Activated naive CD4-positive, alpha-beta T cell treated with anti-CD3 and anti-CD28 coated beads, Interleukin-2, amount 50 U/mL, for 72 hours (primary cell): ENCODE data around the gene CTAGE4. TPM values are rescaled to one million over a fixed set of nuclear protein-coding genes. Genes with fewer than 3 reads are reported as not detected.
A peak's percentile ranks its signal among the peaks of the same experiment; 100 is the strongest.
"Not testable (repeated sequence)": the region's sequence is repeated elsewhere in the genome, so short reads cannot be mapped to it uniquely, and the experiment has no call there.

Source experiments
- ATAC-seq, 2 donors: fragments of 150-1000 bp; cut with Tn5 transposase; 2 replicates each; pipeline ENCODE4 v1.10.0; 2021; ENCODE audit warnings: mild to moderate bottlenecking in 2 of 2, moderate library complexity in 2 of 2
- DNase-seq, 2 donors: peaks; one replicate each; pipeline ENCODE4 v3.0.0; 2021 to 2022; ENCODE audit warnings: low spot score in 2 of 2
- H3K27ac Mint-ChIP-seq, 2 donors: one replicate each; pipeline ENCODE4 v1.8.0; 2022; ENCODE audit warnings: mild to moderate bottlenecking in 2 of 2, mixed read lengths in 2 of 2
- H3K36me3 Mint-ChIP-seq, 2 donors: one replicate each; pipeline ENCODE4 v1.8.0; 2022; ENCODE audit warnings: mixed read lengths in 2 of 2
- H3K9me3 Mint-ChIP-seq, 2 donors: one replicate each; pipeline ENCODE4 v1.8.0; 2022; ENCODE audit warnings: mixed read lengths in 2 of 2
- total RNA-seq, 2 donors: library from RNA; stranded (reverse); gene quantifications; one replicate each; pipeline ENCODE4 v1.2.3, GENCODE V29; 2022

The CTAGE4 gene
- total RNA-seq, 2 donors from 2014 or later: 0.93 TPM; not detected in 1

DNA sequence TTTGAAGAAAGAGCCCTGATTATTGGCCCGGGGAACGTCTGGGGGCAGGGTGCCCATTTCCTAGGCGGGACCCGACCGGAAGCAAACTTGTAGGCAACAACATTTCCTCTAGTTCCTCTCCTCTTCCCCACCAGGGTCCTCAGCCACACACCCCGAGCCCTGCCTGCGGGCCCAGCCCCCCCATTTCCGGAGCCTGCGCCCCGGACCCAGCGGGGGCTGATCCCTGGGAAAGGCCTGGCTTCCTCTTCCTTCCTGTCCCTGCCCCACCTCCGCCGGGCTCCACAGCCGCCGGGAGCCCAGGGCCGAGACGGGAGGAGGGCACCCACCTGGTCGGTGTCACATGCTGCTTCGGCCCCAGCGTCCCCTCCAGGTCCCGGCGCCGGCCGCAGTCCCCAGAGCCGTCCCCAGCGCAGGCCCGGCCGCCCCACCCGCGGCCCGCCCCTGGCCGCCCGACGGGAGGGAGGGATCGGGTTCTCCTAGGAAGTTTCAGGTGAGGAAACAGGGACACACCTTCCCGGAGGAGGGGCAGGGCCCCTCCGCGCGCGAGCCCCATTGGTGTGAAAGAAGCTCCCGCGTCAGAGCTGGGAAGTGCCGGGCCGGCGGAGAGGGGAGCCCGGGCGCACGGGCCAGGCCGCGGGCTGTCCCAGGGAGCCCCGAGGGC is 12.1 kb downstream of the CTAGE4 start, which contains the start of gene ARHGEF35:
Gene ARHGEF35, minus strand, starts transcription at position 622 of the 661 bp plus-strand sequence. CDS start 7,450 bp downstream, outside the sequence.
- ATAC-seq: peak; percentile 75 to 83
- H3K36me3 Mint-ChIP-seq, DNase-seq, H3K27ac Mint-ChIP-seq, H3K9me3 Mint-ChIP-seq: not testable (repeated sequence)

- not testable (repeated sequence) for DNase-seq, H3K9me3 Mint-ChIP-seq, ATAC-seq, H3K36me3 Mint-ChIP-seq, H3K27ac Mint-ChIP-seq
These were observed 15.7 kb downstream of the CTAGE4 start for GRCh38 chr7:144198934-144199333.

- not testable (repeated sequence) for DNase-seq, H3K36me3 Mint-ChIP-seq, H3K27ac Mint-ChIP-seq, H3K9me3 Mint-ChIP-seq
- ATAC-seq: peak; percentile 81 to 94
These were observed 18.7 kb downstream of the CTAGE4 start for GRCh38 chr7:144201978-144202377.

DNA sequence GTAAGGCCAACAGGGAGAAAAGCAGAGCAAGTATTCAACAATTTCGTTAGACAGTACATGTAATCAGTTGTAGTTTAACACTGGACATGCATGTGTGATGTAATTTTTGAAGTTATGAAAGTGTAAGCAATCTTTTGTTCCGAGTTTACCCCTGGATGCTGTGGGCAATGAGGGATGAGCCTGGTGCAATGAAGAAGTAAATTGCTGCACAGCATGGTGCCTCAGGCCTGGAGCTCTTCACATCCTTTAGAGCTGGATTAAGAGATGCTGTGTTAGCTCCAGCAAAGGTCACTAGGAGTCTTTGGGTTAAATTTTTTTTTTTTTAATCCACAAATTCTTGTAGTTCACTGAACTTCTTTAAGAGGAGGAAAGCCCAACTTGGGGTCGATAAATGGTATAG is 19.8 kb downstream of the CTAGE4 start:
- not testable (repeated sequence) for H3K27ac Mint-ChIP-seq, H3K9me3 Mint-ChIP-seq, DNase-seq, H3K36me3 Mint-ChIP-seq, ATAC-seq

DNA sequence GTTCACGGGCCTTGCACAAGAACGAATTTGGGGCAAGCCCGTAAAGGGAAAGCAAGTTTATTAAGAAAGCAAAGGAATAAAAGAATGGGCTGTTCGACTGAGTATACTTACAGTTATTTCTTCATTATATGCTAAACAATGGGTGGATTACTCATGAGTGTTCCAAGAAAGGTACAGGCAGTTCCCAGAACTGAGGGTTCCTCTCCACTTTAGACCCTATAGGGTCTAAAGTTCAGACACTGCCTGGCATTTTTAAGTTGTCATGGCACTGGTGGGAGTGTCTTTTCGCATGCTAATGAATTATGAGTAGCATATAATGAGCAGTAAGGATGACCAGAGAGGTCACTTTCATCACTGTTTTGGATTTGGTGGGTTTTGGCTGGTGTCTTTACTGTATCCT is 22.0 kb downstream of the CTAGE4 start:
- not testable (repeated sequence) for H3K36me3 Mint-ChIP-seq, H3K27ac Mint-ChIP-seq, DNase-seq, ATAC-seq, H3K9me3 Mint-ChIP-seq

- DNase-seq, H3K36me3 Mint-ChIP-seq, H3K9me3 Mint-ChIP-seq, ATAC-seq, H3K27ac Mint-ChIP-seq: not testable (repeated sequence)
These were observed 33.9 kb downstream of the CTAGE4 start for GRCh38 chr7:144217200-144217599.

DNA sequence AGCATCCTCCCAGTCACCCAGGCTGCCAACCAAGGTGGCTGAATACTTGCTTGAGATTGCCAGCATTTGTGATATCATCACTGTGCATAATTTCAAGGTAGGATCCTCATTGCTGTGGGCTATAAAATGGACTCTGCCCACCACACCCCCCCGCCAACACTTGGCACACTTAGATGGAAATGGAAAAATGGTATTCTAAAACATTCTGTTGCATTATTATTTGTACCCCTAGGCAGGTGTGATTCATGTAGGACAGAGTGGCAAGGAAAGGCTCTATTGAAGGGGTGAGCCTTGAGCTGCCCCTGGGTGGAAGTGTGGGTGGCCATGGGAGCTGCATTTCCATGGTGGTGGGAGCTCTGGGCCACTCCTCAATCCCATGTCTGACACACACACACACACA is 35.3 kb downstream of the CTAGE4 start:
- H3K9me3 Mint-ChIP-seq, DNase-seq, H3K36me3 Mint-ChIP-seq, ATAC-seq, H3K27ac Mint-ChIP-seq: not testable (repeated sequence)

GRCh38 chr7:144219149-144219548 is 35.9 kb downstream of the CTAGE4 start:
- peak; percentile 28 to 49 for ATAC-seq
- DNase-seq, H3K9me3 Mint-ChIP-seq, H3K36me3 Mint-ChIP-seq, H3K27ac Mint-ChIP-seq: not testable (repeated sequence)

- H3K36me3 Mint-ChIP-seq, DNase-seq, H3K27ac Mint-ChIP-seq, H3K9me3 Mint-ChIP-seq, ATAC-seq: not testable (repeated sequence)
These were observed 37.3 kb downstream of the CTAGE4 start for GRCh38 chr7:144220531-144220930.

DNA sequence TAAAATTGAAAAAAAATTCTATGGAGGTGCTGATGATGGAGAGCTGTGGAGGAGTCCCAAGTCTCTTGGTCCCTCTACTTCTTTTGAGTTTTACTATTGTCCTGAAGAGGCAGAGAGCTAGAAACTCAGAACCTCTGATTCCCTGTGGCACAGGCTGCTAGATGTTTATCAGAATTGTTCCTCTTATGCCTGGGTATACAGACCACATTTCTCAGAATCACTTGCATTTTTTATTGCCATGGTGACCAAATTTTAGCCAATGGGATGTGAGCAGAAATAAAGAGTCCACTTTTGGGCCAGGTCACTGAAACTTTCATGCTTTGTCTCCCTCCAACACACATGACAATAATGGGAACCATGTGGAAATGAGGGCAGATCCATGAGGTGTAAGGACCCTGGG is 40.4 kb downstream of the CTAGE4 start:
- DNase-seq, H3K36me3 Mint-ChIP-seq: not testable (repeated sequence)

GRCh38 chr7:144226866-144227265 is 43.6 kb downstream of the CTAGE4 start:
- H3K36me3 Mint-ChIP-seq, DNase-seq, H3K27ac Mint-ChIP-seq, H3K9me3 Mint-ChIP-seq, ATAC-seq: not testable (repeated sequence)

More for the DNA sequence above, 40.4 kb downstream of the CTAGE4 start:
- ATAC-seq, H3K27ac Mint-ChIP-seq, H3K9me3 Mint-ChIP-seq: not testable (repeated sequence)

DNA sequence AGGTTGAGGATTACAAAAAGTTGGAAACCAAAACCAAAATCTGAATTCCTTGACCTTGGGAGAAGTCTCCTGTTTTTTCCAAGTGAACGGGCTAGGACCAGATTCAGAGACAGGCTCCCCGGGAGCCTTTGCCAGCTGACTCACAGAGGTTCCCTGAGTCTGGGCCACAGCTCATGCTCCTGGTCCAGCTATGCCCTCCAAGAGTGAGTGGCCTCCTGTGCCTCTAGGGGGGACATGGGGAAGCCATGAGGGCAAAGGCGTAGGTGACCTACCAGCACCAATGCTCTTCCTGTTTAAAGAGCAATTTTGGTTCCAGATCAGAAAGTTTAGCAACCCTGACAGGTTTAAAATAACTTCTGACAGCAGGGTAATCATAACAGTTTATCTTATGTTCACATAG is 45.5 kb downstream of the CTAGE4 start:
- not testable (repeated sequence) for ATAC-seq, H3K36me3 Mint-ChIP-seq, DNase-seq, H3K9me3 Mint-ChIP-seq, H3K27ac Mint-ChIP-seq

- H3K27ac Mint-ChIP-seq, H3K9me3 Mint-ChIP-seq, ATAC-seq, H3K36me3 Mint-ChIP-seq, DNase-seq: not testable (repeated sequence)
These were observed 47.8 kb downstream of the CTAGE4 start for GRCh38 chr7:144231027-144231426.

DNA sequence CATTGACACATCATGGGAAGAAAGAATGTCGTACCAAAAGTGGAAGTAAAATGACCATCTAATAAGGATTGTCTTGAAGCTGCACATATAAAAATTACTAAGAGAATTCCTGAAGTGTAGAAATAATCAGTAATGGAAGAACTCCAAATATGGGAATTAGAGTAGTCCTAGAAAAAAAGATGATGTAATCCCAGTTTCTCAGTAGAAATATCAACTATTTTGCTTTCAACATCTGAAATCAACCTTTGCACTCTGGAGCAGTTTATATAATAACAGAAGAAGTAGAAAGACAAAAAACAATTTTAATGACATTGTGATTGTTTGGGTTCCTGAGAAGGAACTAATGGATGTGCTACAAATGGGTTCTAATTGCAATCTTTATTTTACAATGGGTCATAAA is 49.8 kb downstream of the CTAGE4 start:
- H3K9me3 Mint-ChIP-seq, H3K36me3 Mint-ChIP-seq, ATAC-seq, DNase-seq, H3K27ac Mint-ChIP-seq: not testable (repeated sequence)

Other genes starting within 250 kb of the CTAGE4 start
- gene OR2F2, start 248.2 kb upstream of the CTAGE4 start, total RNA-seq: not detected
- not detected for gene OR2F1, start 228.6 kb upstream of the CTAGE4 start, total RNA-seq
- gene OR6B1, start 183.1 kb upstream of the CTAGE4 start, total RNA-seq: not detected
- not detected for gene OR2A5, start 134.5 kb upstream of the CTAGE4 start, total RNA-seq
- gene OR2A25, start 113.7 kb upstream of the CTAGE4 start, total RNA-seq: not detected
- not detected for gene OR2A12, start 97.2 kb upstream of the CTAGE4 start, total RNA-seq
- not detected for gene OR2A2, start 73.9 kb upstream of the CTAGE4 start, total RNA-seq
- not detected for gene OR2A14, start 60.3 kb upstream of the CTAGE4 start, total RNA-seq
- 1 to 10 TPM in 1 of 2 donors, under 1 TPM in 1; 0.19 to 4.6 TPM for gene ARHGEF35, start 12.4 kb downstream of the CTAGE4 start, total RNA-seq
- not detected for gene OR2A42, start 56.1 kb downstream of the CTAGE4 start, total RNA-seq
- gene OR2A7, start 81.3 kb downstream of the CTAGE4 start, total RNA-seq: 1 to 10 TPM; 1.6 to 2.6 TPM
- gene CTAGE8, start 85.8 kb downstream of the CTAGE4 start, total RNA-seq: 1 to 10 TPM; 1.4 to 1.8 TPM
- gene OR2A1, start 129.0 kb downstream of the CTAGE4 start, total RNA-seq: not detected
- 10 to 100 TPM; 11.4 to 13.3 TPM for gene ARHGEF5, start 171.9 kb downstream of the CTAGE4 start, total RNA-seq
- gene NOBOX, start 220.2 kb downstream of the CTAGE4 start, total RNA-seq: not detected